ENCODE measurements around the gene CEP120.
"Not testable (repeated sequence)": the region's sequence is repeated elsewhere in the genome, so short reads cannot be mapped to it uniquely, and the experiment has no call there.

Gene CEP120

GRCh38 chr5:123371575-123372179, 51.5 kb downstream of the CEP120 start:
- no peak for DNase-seq

- no peak for DNase-seq
These were observed 53.7 kb downstream of the CEP120 start for GRCh38 chr5:123369371-123369968.

GRCh38 chr5:123367739-123368138, 55.5 kb downstream of the CEP120 start:
- no peak for DNase-seq

GRCh38 chr5:123365156-123365555, 58.0 kb downstream of the CEP120 start:
- no peak for DNase-seq

- no peak for DNase-seq
These were observed 58.6 kb downstream of the CEP120 start for GRCh38 chr5:123364441-123365155.

- DNase-seq: no peak
These were observed 62.3 kb downstream of the CEP120 start for GRCh38 chr5:123360910-123361309.

- DNase-seq: no peak
These were observed 63.0 kb downstream of the CEP120 start for GRCh38 chr5:123360201-123360571.

- no peak for DNase-seq
These were observed 63.6 kb downstream of the CEP120 start for GRCh38 chr5:123359454-123360200.

- DNase-seq: no peak
These were observed 64.5 kb downstream of the CEP120 start for GRCh38 chr5:123358751-123359150.

GRCh38 chr5:123358304-123358703, 64.9 kb downstream of the CEP120 start:
- DNase-seq: no peak

GRCh38 chr5:123351820-123352219, 71.4 kb downstream of the CEP120 start:
- DNase-seq: no peak

GRCh38 chr5:123351240-123351639, 72.0 kb downstream of the CEP120 start:
- DNase-seq: no peak

- DNase-seq: no peak
These were observed 72.5 kb downstream of the CEP120 start for GRCh38 chr5:123350742-123351141.

- DNase-seq: peak; percentile 29
These were observed 78.3 kb downstream of the CEP120 start for GRCh38 chr5:123344816-123345426.

- DNase-seq: no peak
These were observed 82.3 kb downstream of the CEP120 start for GRCh38 chr5:123340928-123341327.

- not testable (repeated sequence) for DNase-seq
These were observed 114.8 kb downstream of the CEP120 start for GRCh38 chr5:123308377-123308776.

GRCh38 chr5:123305751-123306150, 117.5 kb downstream of the CEP120 start:
- DNase-seq: no peak

GRCh38 chr5:123304777-123305316, 118.4 kb downstream of the CEP120 start:
- DNase-seq: no peak

- no peak for DNase-seq
These were observed 119.4 kb downstream of the CEP120 start for GRCh38 chr5:123303802-123304201.

- no peak for DNase-seq
These were observed 122.9 kb downstream of the CEP120 start for GRCh38 chr5:123300266-123300665.

GRCh38 chr5:123299136-123299535, 124.1 kb downstream of the CEP120 start:
- DNase-seq: no peak

GRCh38 chr5:123298335-123299030, 124.7 kb downstream of the CEP120 start:
- DNase-seq: no peak

All from NCI-H1436 (cell line).